ENCODE results near the gene STX4.

GRCh38 chr16:31042866-31043265, 9.5 kb downstream of the STX4 start:
- TF ChIP-seq, protein P1, sequence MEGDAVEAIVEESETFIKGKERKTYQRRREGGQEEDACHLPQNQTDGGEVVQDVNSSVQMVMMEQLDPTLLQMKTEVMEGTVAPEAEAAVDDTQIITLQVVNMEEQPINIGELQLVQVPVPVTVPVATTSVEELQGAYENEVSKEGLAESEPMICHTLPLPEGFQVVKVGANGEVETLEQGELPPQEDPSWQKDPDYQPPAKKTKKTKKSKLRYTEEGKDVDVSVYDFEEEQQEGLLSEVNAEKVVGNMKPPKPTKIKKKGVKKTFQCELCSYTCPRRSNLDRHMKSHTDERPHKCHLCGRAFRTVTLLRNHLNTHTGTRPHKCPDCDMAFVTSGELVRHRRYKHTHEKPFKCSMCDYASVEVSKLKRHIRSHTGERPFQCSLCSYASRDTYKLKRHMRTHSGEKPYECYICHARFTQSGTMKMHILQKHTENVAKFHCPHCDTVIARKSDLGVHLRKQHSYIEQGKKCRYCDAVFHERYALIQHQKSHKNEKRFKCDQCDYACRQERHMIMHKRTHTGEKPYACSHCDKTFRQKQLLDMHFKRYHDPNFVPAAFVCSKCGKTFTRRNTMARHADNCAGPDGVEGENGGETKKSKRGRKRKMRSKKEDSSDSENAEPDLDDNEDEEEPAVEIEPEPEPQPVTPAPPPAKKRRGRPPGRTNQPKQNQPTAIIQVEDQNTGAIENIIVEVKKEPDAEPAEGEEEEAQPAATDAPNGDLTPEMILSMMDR (IDR thresholded peaks at IDR 0.05) = no peak
- no peak for TF ChIP-seq POLR2A (IDR thresholded peaks at IDR 0.05)

Data from esophagus squamous epithelium (tissue), 4 donors.